Large intestine (tissue), 3 donors: ENCODE measurements around the gene C6orf15. TPM values are rescaled to one million over a fixed set of nuclear protein-coding genes. Genes with fewer than 3 reads are reported as not detected.

Experiments
- DNase-seq, 2 donors: peaks; one replicate each; pipeline versions ENCODE4 v3.0.0 to v3.0.0-alpha.2; 2013
- H3K27ac ChIP-seq: one replicate; pipeline ENCODE4 v1.5.1; 2013; ENCODE audit warnings: low read length
- H3K27me3 ChIP-seq: 2 replicates; pipeline ENCODE4 v1.6.1; 2013; ENCODE audit warnings: low read length; ENCODE audit not compliant: control insufficient read depth, insufficient read depth
- H3K36me3 ChIP-seq: 2 replicates; pipeline ENCODE4 v1.6.1; 2013; ENCODE audit warnings: low read length; ENCODE audit not compliant: control insufficient read depth, insufficient read depth
- H3K4me1 ChIP-seq: one replicate; pipeline ENCODE4 v1.6.1; 2013; ENCODE audit warnings: low read length; ENCODE audit not compliant: control insufficient read depth, insufficient read depth
- H3K4me3 ChIP-seq: one replicate; pipeline ENCODE4 v1.5.1; 2013; ENCODE audit warnings: low read length
- H3K9me3 ChIP-seq: one replicate; pipeline ENCODE4 v1.6.1; 2013; ENCODE audit warnings: mild to moderate bottlenecking, low read depth, low read length, moderate library complexity; ENCODE audit not compliant: control insufficient read depth
- WGBS: methylation state at CpG from one replicate; pipeline ENCODE4 v1.1.5; 2013; ENCODE audit warnings: low lambda C conversion rate; ENCODE audit not compliant: insufficient coverage; 5-methylcytosine and 5-hydroxymethylcytosine counted together
- polyA plus RNA-seq: library from polyadenylated mRNA; unstranded; fragments of 120-200 nt; gene quantifications from one replicate; pipeline ENCODE4 v1.2.1, GENCODE V29; 2013

Gene C6orf15
- polyA plus RNA-seq, 1 donor, result not detected

DNA sequence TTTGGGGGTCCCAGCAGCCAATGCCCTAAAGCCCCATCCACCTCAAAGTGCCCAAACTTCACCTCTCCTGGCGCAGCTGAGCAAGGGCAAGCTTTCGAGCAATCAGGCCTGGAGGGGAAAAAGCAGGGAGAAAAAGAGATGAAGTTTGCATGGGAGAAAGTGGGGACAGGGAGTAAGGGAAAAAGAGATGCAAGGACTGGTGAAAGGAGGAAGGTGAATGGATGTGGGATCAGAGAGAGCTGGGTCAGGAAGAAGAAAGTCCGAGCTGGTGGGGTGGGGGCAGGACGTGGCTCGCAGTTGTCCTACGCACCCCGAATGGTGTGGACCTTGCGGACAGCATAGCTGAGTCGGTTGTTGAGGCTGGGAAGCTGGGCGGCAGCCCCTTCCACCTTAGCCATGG, 33.0 kb upstream of the C6orf15 start:
- peaks cover 28% of the 10 kb centered on the region for H3K36me3 ChIP-seq
- no peaks in the 10 kb centered on the region for H3K9me3 ChIP-seq
- no peak overlapping the region for H3K4me3 ChIP-seq
- DNase-seq, result no peak
- H3K27me3 ChIP-seq, result no peaks in the 10 kb centered on the region
- 100% methylated on average over 1 of the region's 10 CpGs for WGBS
- H3K27ac ChIP-seq, result no peak overlapping the region
- no peaks in the 10 kb centered on the region for H3K4me1 ChIP-seq

DNA sequence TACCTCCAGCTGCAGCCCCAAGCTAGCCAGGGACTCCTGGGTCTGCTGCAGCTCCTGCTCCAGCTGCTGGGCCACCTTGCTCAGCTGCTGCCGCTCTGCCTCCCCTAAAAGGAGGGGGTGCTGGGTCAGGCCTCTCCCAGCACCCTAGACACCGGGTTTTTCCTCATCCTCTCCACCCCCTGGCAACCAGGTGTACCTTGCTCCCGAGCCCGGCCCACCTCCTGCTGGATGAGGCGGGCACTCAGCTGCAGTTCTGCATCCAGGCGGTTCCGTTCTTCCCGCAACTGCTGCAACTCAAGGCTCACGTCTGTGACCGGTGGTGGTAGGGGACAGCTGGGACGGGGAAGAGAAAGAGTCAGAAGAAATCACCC, 32.6 kb upstream of the C6orf15 start:
- Histone ChIP-seq H3K27me3 (no peaks in the 10 kb centered on the region), H3K9me3 (no peaks in the 10 kb centered on the region), H3K27ac (no peak overlapping the region), H3K4me3 (no peak overlapping the region), H3K4me1 (no peaks in the 10 kb centered on the region), H3K36me3 (peaks cover 26% of the 10 kb centered on the region)
- DNase-seq, result no peak
- WGBS, result no CpG with 5 or more reads among the region's 11 CpGs

DNA sequence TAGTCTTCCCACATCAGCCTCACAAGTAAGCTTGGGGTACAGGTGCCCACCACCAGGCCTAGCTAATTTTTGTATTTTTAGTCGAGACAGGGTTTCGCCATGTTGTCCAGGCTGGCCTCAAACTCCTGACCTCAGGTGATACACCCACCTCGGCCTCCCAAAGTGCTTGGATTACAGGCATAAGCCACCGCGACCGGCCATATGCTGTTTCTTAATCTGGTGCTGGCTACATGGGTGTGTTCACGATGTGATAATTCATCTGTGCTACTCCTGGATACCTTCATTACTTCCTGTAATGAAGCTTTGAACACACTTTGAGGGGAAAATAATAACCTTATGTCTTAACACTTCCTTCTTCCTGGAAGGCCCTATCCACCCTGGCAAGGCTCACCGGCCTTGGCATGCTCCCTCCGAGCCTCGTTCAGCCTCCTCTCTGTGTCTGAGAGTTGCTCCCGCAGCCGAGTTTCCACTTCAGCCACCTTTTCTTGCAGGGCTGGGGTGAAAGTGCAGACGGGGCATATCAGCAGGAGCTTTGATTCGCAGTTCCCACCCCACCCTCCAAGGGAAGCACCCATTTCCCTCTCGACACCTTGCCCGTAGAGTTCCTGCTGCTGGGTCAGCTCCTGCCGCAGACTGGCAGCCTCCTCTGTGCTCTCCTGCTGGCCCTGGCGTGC, 32.1 kb upstream of the C6orf15 start:
- no peaks in the 10 kb centered on the region for H3K9me3 ChIP-seq
- no peak overlapping the region for H3K27ac ChIP-seq
- peaks cover 26% of the 10 kb centered on the region for H3K36me3 ChIP-seq
- DNase-seq, result peak in 1 of 2 donors; percentile 62
- no CpG with 5 or more reads among the region's 18 CpGs for WGBS
- no peak overlapping the region for H3K4me3 ChIP-seq
- no peaks in the 10 kb centered on the region for H3K27me3 ChIP-seq
- H3K4me1 ChIP-seq, result no peaks in the 10 kb centered on the region

DNA sequence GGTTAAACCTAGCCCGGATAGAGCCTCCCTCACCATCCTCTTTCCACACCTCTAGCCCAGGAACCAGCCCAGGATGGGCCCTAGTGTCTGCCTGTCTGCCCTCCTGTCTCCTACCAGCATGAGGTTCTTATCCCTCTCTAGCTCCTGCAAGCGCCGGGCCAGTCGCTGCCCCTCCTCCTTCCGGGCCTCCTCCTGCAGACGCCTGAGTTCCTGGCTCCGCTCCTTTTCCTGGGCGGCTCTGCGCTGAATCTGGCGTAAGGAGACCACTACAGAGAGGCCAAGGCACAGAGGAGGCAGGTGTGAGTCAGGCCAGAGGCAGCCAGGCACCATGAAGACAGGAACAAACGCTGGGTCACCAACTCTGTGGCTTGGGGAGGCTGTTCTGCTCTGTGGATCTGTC, 30.8 kb upstream of the C6orf15 start:
- Histone ChIP-seq H3K27me3 (no peaks in the 10 kb centered on the region), H3K4me3 (no peak overlapping the region), H3K36me3 (peaks cover 22% of the 10 kb centered on the region), H3K9me3 (no peaks in the 10 kb centered on the region), H3K4me1 (no peaks in the 10 kb centered on the region), H3K27ac (no peak overlapping the region)
- WGBS, result no CpG with 5 or more reads among the region's 11 CpGs
- DNase-seq, result no peak

DNA sequence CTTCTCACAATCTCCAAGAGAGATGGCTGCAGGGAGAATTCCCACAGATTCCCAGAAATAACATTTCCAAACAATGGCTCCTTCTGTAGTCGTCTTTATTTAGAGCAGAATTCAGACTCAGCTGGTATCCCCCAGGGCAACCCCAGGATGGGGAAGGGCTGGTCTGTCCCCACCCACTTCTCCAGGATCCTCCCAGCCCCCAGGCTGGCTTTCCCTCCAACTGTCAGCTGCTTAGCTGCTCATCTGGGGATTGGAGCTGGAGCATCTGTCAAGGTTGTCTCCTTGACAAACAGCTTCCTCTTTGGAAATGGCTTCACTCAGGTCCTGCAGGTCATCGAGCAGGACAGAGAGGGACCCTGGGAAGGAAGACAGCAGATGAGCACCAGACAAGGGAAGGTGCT, 30.0 kb upstream of the C6orf15 start:
- no peaks in the 10 kb centered on the region for H3K9me3 ChIP-seq
- H3K27me3 ChIP-seq, result no peaks in the 10 kb centered on the region
- WGBS, result no CpG with 5 or more reads among the region's 2 CpGs
- H3K4me1 ChIP-seq, result peaks cover 6% of the 10 kb centered on the region
- no peak for DNase-seq
- no peak overlapping the region for H3K27ac ChIP-seq
- no peak overlapping the region for H3K4me3 ChIP-seq
- H3K36me3 ChIP-seq, result peaks cover 20% of the 10 kb centered on the region

DNA sequence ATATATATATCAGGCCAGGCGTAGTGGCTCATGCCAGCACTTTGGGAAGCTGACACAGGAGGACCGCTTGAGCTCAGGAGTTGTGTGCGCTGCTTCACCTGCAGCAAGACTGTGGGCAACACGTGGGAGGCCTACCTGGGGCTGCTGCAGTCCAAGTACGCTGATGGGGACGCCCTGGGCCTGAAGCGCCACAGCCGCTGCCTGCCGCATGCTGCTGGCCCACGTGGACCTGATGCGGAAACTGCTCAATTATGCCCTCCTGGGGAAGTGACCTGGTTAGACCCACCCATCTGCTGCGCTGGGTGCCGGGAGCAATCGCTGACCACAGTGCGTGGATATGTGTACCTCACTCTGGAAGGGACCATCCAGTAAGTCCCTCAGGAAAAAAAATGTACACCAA, 28.3 kb upstream of the C6orf15 start:
- no peaks in the 10 kb centered on the region for H3K9me3 ChIP-seq
- H3K27ac ChIP-seq, result no peak overlapping the region
- no CpG with 5 or more reads among the region's 15 CpGs for WGBS
- H3K27me3 ChIP-seq, result no peaks in the 10 kb centered on the region
- H3K4me1 ChIP-seq, result peaks cover 6% of the 10 kb centered on the region
- H3K36me3 ChIP-seq, result peaks cover 17% of the 10 kb centered on the region
- no peak overlapping the region for H3K4me3 ChIP-seq
- no peak for DNase-seq

DNA sequence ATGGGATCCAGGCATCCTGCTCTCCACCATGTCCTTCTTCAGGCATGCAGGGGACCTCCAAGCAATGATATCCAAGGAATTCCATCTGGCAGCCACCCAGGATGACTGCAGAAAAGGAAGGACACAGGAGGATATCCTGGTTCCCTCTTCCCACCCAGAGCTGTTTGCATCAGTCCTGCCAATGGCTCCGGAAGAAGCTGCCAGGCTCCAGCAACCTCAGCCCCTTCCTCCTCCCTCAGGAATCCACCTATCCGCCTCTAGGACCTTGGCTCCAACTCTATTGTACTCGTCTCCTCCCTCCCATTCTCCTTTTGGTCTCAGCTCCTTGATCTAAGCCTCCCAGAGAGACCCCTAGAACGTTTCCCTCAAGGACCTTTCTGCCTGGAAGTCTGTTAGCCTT, 27.2 kb upstream of the C6orf15 start:
- Histone ChIP-seq H3K9me3 (no peaks in the 10 kb centered on the region), H3K27ac (no peak overlapping the region), H3K27me3 (no peaks in the 10 kb centered on the region), H3K4me1 (peaks cover 6% of the 10 kb centered on the region), H3K36me3 (peaks cover 14% of the 10 kb centered on the region), H3K4me3 (no peak overlapping the region)
- no CpG with 5 or more reads among the region's 4 CpGs for WGBS
- DNase-seq, result no peak

DNA sequence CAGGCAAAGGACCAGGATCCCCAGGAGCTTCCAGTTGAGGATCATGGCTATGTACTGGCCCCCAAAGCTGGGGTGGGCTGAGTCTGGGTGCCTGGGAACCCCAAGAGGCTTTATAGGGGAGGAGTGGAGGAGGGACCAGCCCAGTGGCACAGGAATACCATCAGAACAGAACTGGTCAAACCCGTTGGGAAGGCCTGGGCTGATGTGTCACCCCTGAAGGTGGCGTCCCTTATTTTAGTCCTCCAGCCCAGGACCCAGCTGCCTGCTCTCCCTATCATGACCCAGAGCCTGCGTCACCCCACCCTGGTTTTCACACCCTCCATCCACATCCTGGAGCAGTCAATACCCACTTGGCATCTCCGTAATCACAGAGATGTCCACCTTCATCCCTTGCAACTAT, 26.6 kb upstream of the C6orf15 start, which contains the start of gene PSORS1C2:
Gene PSORS1C2, minus strand, starts transcription at position 85 of the 400 bp plus-strand sequence. Its CDS starts 40 bp downstream, at position 45.
- no peak for DNase-seq
- Histone ChIP-seq H3K4me1 (peaks cover 6% of the 10 kb centered on the region), H3K27ac (no peak within 1 kb of the TSS), H3K4me3 (no peak within 1 kb of the TSS), H3K36me3 (peaks cover 11% of the 10 kb centered on the region), H3K27me3 (no peaks in the 10 kb centered on the region), H3K9me3 (no peaks in the 10 kb centered on the region)
- WGBS, result no CpG with 5 or more reads among the region's 4 CpGs

DNA sequence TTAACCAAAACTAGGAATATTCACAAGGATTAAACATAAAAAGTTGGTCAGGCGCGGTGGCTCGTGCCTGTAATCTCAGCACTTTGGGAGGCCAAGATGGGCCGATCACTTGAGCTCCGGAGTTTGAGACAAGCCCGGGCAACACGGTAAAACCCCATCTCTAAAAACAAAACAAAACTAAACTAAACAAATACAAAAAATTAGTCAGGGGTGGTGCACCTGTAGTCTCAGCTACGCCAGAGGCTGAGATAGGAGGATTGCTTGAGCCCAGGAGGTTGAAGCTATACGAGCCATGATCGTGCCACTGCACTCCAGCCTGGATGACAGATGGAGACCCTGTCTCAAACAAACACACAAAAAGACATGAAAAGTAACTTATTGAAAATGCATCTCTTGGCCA, 23.3 kb upstream of the C6orf15 start:
- peaks cover 6% of the 10 kb centered on the region for H3K4me1 ChIP-seq
- no peaks in the 10 kb centered on the region for H3K27me3 ChIP-seq
- no peaks in the 10 kb centered on the region for H3K36me3 ChIP-seq
- 92% methylated on average over 5 of the region's 10 CpGs for WGBS
- DNase-seq, result no peak
- H3K27ac ChIP-seq, result no peak overlapping the region
- H3K9me3 ChIP-seq, result no peaks in the 10 kb centered on the region
- no peak overlapping the region for H3K4me3 ChIP-seq

DNA sequence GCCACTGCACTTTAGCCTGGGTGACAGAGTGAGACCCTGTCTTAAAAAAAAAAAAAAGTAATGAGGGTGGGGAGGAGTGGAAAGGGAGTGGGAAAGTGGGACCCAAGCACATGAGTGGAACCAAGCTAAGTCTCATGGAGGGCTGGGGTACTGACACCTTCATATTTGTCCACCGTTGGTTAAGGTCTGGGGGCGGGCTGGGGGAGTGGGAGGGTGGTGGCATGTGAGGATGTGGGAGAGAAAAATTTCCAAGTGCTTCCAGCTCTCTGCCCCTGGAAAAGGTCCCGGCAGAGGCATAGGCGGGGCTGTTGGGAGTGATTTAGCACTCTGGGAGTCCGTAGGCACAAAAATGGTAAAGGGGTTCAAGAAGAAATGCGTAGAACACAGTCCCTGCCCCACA, 20.4 kb upstream of the C6orf15 start:
- H3K9me3 ChIP-seq, result no peaks in the 10 kb centered on the region
- H3K36me3 ChIP-seq, result no peaks in the 10 kb centered on the region
- peaks cover 3% of the 10 kb centered on the region for H3K4me1 ChIP-seq
- H3K4me3 ChIP-seq, result no peak overlapping the region
- DNase-seq, result no peak
- peaks cover 10% of the 10 kb centered on the region for H3K27me3 ChIP-seq
- no peak overlapping the region for H3K27ac ChIP-seq
- WGBS, result no CpG with 5 or more reads among the region's 6 CpGs

DNA sequence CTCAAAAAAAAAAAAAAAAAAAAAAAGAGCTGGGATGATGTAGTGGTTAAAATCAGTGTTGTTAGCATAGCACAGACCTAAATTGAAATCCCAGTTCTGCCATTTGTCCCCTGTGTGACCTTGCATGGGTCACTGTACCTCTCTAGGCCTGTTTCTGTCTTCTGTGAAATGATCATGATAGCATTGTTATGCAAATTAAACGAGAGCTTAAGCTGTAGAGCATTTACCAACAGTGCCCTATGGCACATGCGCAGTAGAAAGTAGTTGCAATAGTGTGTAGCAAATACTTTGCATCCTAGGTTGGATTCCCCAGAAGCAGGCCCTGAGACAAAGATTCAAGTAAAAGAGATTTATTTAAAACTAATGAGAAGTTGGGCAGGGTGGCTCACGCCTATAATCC, 19.2 kb upstream of the C6orf15 start:
- Histone ChIP-seq H3K36me3 (no peaks in the 10 kb centered on the region), H3K27ac (no peak overlapping the region), H3K27me3 (peaks cover 10% of the 10 kb centered on the region), H3K4me3 (no peak overlapping the region), H3K4me1 (no peaks in the 10 kb centered on the region), H3K9me3 (no peaks in the 10 kb centered on the region)
- WGBS, result no CpG with 5 or more reads among the region's 3 CpGs
- no peak for DNase-seq
